ENCODE data around the gene SLC8A3. TPM values are rescaled to one million over a fixed set of nuclear protein-coding genes. Genes with fewer than 3 reads are reported as not detected.

The SLC8A3 gene
- polyA plus RNA-seq, 3 donors = 0.01 TPM; not detected in 2

DNA sequence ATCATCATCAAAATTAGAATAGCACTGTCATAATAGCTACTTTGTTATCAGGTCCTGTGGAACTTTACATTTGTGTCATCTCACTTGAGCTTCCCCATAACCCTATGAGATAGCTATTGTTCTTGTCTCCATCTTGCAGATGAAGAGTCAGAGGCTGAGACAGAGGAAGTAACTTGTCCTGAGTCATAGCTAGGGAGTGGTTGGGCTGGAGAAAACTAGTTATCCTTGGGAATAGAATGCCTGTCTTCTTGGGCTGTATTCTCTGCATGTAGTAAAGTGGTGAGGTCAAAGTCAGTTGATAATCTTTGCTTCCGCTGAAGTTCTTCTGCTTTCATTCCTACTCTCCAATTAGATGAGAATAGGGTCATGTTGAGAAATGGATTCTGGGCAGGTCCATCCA lies 192.5 kb downstream of the SLC8A3 start:
- DNase-seq = peak in 1 of 3 donors; percentile 1
- peaks cover 0 to 1% (median 0%) of the 10 kb centered on the region in 7 donors for H3K9me3 Mint-ChIP-seq
- no peak overlapping the region for H2AFZ ChIP-seq (ENCODE audit: insufficient read depth, low read depth, low read length, poor library complexity, severe bottlenecking)

More for the DNA sequence above, 192.5 kb downstream of the SLC8A3 start:
- H3K27me3 Mint-ChIP-seq (ENCODE audit: low read depth in 3 of 3) = peaks cover 7 to 17% (median 8%) of the 10 kb centered on the region in 3 donors
- Histone ChIP-seq H3K9me3 (replicated peaks in 1 of 2; ENCODE audit: control insufficient read depth in 1 of 2, insufficient read depth in 1 of 2, low read length in 2 of 2) (no peaks in the 10 kb centered on the region), H3K4me2 (replicated peaks; ENCODE audit: extremely low read depth, low read length, poor library complexity, severe bottlenecking) (no peak overlapping the region), H3K4me1 (ENCODE audit: control insufficient read depth in 1 of 2, insufficient read depth in 2 of 2, low read length in 2 of 2) (no peaks in the 10 kb centered on the region), H3K9ac (ENCODE audit: insufficient read depth, low read length, poor library complexity, severe bottlenecking) (no peak overlapping the region), H3K36me3 (replicated peaks in 1 of 2; ENCODE audit: control insufficient read depth in 1 of 2, insufficient read depth in 2 of 2, low read length in 2 of 2) (no peaks in the 10 kb centered on the region), H3K79me2 (ENCODE audit: insufficient read depth, low read length) (no peaks in the 10 kb centered on the region), H3K27me3 (ENCODE audit: control insufficient read depth in 2 of 2, insufficient read depth in 2 of 2, low read length in 2 of 2) (peaks cover 0 to 2% of the 10 kb centered on the region in 2 donors), H3K4me3 (replicated peaks in 1 of 3; ENCODE audit: low read depth in 2 of 3, low read length in 3 of 3) (no peak overlapping the region), H4K20me1 (ENCODE audit: insufficient read depth, low read length) (no peaks in the 10 kb centered on the region), H3K27ac (ENCODE audit: low read depth in 1 of 2, low read length in 2 of 2) (no peak overlapping the region)
- TF ChIP-seq CTCF (IDR thresholded peaks at IDR 0.05) = no peak
- no peaks in the 10 kb centered on the region for H3K4me1 Mint-ChIP-seq
- no peak overlapping the region for H3K4me3 Mint-ChIP-seq
- no peaks in the 10 kb centered on the region for H3K36me3 Mint-ChIP-seq
- intact Hi-C loops (cut with micrococcal nuclease) = no loop called here
- H3K27ac Mint-ChIP-seq = no peak overlapping the region
- WGBS (ENCODE audit: insufficient coverage) = no CpG with 5 or more reads among the region's 1 CpG

Other genes with a start within 250 kb of the SLC8A3 start
- gene COX16, start 170.7 kb upstream of the SLC8A3 start, polyA plus RNA-seq = 10 to 100 TPM; 10.6 to 48.0 (median 47.7) TPM
- 10 to 100 TPM in 2 of 3 donors, 1 to 10 TPM in 1; 4.9 to 17.5 (median 12.6) TPM for gene SYNJ2BP, start 228.1 kb upstream of the SLC8A3 start, polyA plus RNA-seq

Data from CD14-positive monocyte (primary cell).